Loucy (cell line): Measurements from ENCODE around the gene KRTAP10-4.

Experiments
- H2AFZ ChIP-seq: fragments of 200-600 bp; sonication (generic); 2 replicates; pipeline ENCODE4 v1.6.0; 2016; ENCODE audit warnings: antibody characterized with exemption, mild to moderate bottlenecking, low read length, moderate library complexity
- H3F3A ChIP-seq: fragments of 200-600 bp; 2 replicates; pipeline ENCODE4 v1.6.0; 2016; ENCODE audit warnings: antibody characterized with exemption, low read depth, mild to moderate bottlenecking
- H3K27me3 ChIP-seq: fragments of 200-600 bp; sonication (generic); 2 replicates; pipeline ENCODE4 v1.6.1; 2014; ENCODE audit warnings: low read length, mild to moderate bottlenecking; ENCODE audit not compliant: insufficient read depth, poor library complexity, severe bottlenecking
- H3K36me3 ChIP-seq: fragments of 200-600 bp; sonication (generic); 2 replicates; pipeline ENCODE4 v1.6.1; 2016; ENCODE audit warnings: low read length; ENCODE audit not compliant: insufficient read depth
- H3K4me1 ChIP-seq: fragments of 200-600 bp; sonication (generic); 2 replicates; pipeline ENCODE4 v1.5.1; 2014; ENCODE audit warnings: low read length, mild to moderate bottlenecking; ENCODE audit not compliant: insufficient read depth, poor library complexity, severe bottlenecking
- H3K4me2 ChIP-seq: fragments of 200-600 bp; sonication (generic); 2 replicates; pipeline ENCODE4 v1.6.0; 2014; ENCODE audit warnings: antibody characterized with exemption, low read length, low read depth, mild to moderate bottlenecking; ENCODE audit not compliant: poor library complexity, severe bottlenecking
- H3K4me3 ChIP-seq: fragments of 200-600 bp; sonication (generic); 2 replicates; pipeline ENCODE4 v1.5.1; 2014; ENCODE audit warnings: low read length, mild to moderate bottlenecking, mixed read lengths; ENCODE audit not compliant: poor library complexity, severe bottlenecking
- H3K79me2 ChIP-seq: fragments of 200-600 bp; sonication (generic); 2 replicates; pipeline ENCODE4 v1.6.1; 2014; ENCODE audit warnings: low read length; ENCODE audit not compliant: insufficient read depth
- H3K9ac ChIP-seq: fragments of 200-600 bp; sonication (generic); 2 replicates; pipeline ENCODE4 v1.6.0; 2014; ENCODE audit warnings: mild to moderate bottlenecking, low read depth, low read length, moderate library complexity; ENCODE audit not compliant: poor library complexity, severe bottlenecking
- H3K9me2 ChIP-seq: fragments of 200-600 bp; sonication (generic); replicated peaks from 2 replicates; pipeline ENCODE4 v1.6.1; 2016; ENCODE audit warnings: low read depth, low read length, mixed read lengths
- H3K9me3 ChIP-seq: fragments of 200-600 bp; sonication (generic); 2 replicates; pipeline ENCODE4 v1.6.1; 2014; ENCODE audit warnings: mild to moderate bottlenecking, antibody characterized with exemption, low read length, low read depth; ENCODE audit not compliant: insufficient read depth
- H4K20me1 ChIP-seq: fragments of 200-600 bp; sonication (generic); 2 replicates; pipeline ENCODE4 v1.6.0; 2014; ENCODE audit warnings: antibody characterized with exemption, low read length, mild to moderate bottlenecking; ENCODE audit not compliant: insufficient read depth, poor library complexity, severe bottlenecking
- EZH2phosphoT487 ChIP-seq: fragments of 200-600 bp; IDR thresholded peaks from 2 replicates; pipeline ENCODE4 v1.6.1; 2018; ENCODE audit warnings: antibody characterized with exemption, mild to moderate bottlenecking, moderate library complexity, borderline replicate concordance
- TF ChIP-seq, protein P1 (sequence below): fragments of 200-600 bp; sonication (generic); conservative IDR thresholded peaks from 2 replicates; pipeline ENCODE4 v1.5.1; 2014; ENCODE audit warnings: mild to moderate bottlenecking, antibody characterized with exemption, low read length

Gene KRTAP10-4

DNA sequence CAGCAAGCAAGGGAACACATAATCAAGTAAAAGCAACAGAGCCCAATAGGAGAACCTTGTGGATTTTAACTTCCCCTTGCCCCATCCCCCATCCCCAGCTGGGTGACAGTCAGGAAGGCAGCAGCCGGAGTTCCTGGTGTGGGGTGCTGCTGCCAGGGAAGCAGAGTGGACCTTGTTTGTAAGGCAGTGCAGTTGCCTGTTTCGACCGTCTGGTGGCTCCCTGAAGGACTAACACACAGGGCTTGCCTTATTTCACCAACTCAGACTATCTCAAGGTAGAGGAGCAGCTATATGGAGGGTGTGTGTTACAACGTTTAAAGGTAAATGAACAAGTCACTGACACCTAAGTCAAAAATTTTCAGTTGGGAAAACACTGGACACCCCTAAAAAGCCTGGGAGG is 45.0 kb downstream of the KRTAP10-4 start:
- Histone ChIP-seq H2AFZ (no peak overlapping the region; the same call in 1 of the 2 replicates), H3K36me3 (no peaks in the 10 kb centered on the region), H3K4me2 (no peak overlapping the region), H3F3A (no peaks in the 10 kb centered on the region), H3K9me3 (peaks cover 6% of the 10 kb centered on the region; the same call in 1 of the 2 replicates), H3K9ac (no peak overlapping the region), H3K79me2 (no peaks in the 10 kb centered on the region), H3K27me3 (no peaks in the 10 kb centered on the region), H3K4me1 (no peaks in the 10 kb centered on the region), H4K20me1 (no peaks in the 10 kb centered on the region), H3K4me3 (no peak overlapping the region), H3K9me2 (no peaks in the 10 kb centered on the region)
- no peak for TF ChIP-seq EZH2phosphoT487
- TF ChIP-seq, protein P1, sequence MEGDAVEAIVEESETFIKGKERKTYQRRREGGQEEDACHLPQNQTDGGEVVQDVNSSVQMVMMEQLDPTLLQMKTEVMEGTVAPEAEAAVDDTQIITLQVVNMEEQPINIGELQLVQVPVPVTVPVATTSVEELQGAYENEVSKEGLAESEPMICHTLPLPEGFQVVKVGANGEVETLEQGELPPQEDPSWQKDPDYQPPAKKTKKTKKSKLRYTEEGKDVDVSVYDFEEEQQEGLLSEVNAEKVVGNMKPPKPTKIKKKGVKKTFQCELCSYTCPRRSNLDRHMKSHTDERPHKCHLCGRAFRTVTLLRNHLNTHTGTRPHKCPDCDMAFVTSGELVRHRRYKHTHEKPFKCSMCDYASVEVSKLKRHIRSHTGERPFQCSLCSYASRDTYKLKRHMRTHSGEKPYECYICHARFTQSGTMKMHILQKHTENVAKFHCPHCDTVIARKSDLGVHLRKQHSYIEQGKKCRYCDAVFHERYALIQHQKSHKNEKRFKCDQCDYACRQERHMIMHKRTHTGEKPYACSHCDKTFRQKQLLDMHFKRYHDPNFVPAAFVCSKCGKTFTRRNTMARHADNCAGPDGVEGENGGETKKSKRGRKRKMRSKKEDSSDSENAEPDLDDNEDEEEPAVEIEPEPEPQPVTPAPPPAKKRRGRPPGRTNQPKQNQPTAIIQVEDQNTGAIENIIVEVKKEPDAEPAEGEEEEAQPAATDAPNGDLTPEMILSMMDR, result no peak

DNA sequence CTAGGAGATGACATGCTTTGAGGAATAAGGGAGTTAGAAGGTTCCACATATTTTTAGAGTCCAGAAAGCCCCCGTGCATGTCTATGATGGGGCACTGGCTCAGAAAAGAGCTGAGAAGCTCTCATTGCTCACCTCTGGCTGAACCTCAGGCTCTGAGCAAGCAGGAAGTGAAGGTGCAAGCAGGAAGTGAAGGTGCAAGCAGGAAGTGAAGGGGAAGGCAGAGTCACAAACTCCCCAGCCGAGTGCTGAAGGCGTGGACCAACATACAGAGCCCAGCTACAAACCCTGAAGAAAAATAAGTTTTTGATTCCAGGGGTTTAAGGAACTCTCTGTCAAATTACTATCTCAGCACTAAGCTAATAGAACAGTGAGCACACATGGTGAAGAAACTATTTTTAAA is 45.4 kb downstream of the KRTAP10-4 start:
- H3K4me2 ChIP-seq, result no peak overlapping the region
- H4K20me1 ChIP-seq, result no peaks in the 10 kb centered on the region
- no peak overlapping the region for H3K9ac ChIP-seq
- no peaks in the 10 kb centered on the region for H3K79me2 ChIP-seq
- H3K36me3 ChIP-seq, result no peaks in the 10 kb centered on the region
- H3K9me3 ChIP-seq, result peaks cover 10% of the 10 kb centered on the region; the same call in 1 of the 2 replicates
- H3K4me1 ChIP-seq, result no peaks in the 10 kb centered on the region
- no peak overlapping the region; the same call in 1 of the 2 replicates for H2AFZ ChIP-seq
- TF ChIP-seq, protein P1, result no peak
- TF ChIP-seq EZH2phosphoT487, result no peak
- no peak overlapping the region for H3K4me3 ChIP-seq
- no peaks in the 10 kb centered on the region for H3K27me3 ChIP-seq
- no peaks in the 10 kb centered on the region for H3K9me2 ChIP-seq
- no peaks in the 10 kb centered on the region for H3F3A ChIP-seq

DNA sequence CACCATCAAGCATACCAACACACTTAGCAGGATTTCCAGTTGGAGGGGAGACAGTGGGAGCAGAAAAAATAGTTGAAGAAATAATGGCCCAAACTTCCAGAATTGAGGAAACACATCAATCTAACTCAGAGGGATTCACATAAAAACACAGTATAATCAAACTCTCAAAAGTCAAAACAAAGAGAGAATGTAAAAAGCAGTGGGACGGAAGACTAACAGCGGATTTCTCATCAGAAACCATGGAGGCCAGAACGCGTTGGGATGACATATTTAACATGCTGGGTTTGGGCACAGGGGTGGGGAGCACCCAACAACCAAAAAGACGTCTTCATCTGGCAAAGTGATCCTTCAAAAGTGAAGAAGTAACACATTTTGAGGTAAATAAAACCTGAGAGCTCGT is 46.4 kb downstream of the KRTAP10-4 start:
- no peaks in the 10 kb centered on the region for H3K4me1 ChIP-seq
- H3K9ac ChIP-seq, result no peak overlapping the region
- TF ChIP-seq, protein P1, result no peak
- no peak for TF ChIP-seq EZH2phosphoT487
- no peaks in the 10 kb centered on the region for H3K79me2 ChIP-seq
- no peaks in the 10 kb centered on the region for H3F3A ChIP-seq
- H3K9me3 ChIP-seq, result peaks cover 12% of the 10 kb centered on the region; the same call in 1 of the 2 replicates
- no peaks in the 10 kb centered on the region for H3K27me3 ChIP-seq
- no peak overlapping the region for H3K4me2 ChIP-seq
- H4K20me1 ChIP-seq, result no peaks in the 10 kb centered on the region
- H3K9me2 ChIP-seq, result no peaks in the 10 kb centered on the region
- H2AFZ ChIP-seq, result no peak overlapping the region
- no peak overlapping the region for H3K4me3 ChIP-seq
- no peaks in the 10 kb centered on the region for H3K36me3 ChIP-seq
